Activated CD4-positive, alpha-beta T cell treated with anti-CD3 and anti-CD28 coated beads for 1 hour (primary cell): ENCODE measurements around the gene CNTN6.

Experiments
- DNase-seq: peaks from one replicate; pipeline ENCODE4 v3.0.0-alpha.2; 2020

The CNTN6 gene

DNA sequence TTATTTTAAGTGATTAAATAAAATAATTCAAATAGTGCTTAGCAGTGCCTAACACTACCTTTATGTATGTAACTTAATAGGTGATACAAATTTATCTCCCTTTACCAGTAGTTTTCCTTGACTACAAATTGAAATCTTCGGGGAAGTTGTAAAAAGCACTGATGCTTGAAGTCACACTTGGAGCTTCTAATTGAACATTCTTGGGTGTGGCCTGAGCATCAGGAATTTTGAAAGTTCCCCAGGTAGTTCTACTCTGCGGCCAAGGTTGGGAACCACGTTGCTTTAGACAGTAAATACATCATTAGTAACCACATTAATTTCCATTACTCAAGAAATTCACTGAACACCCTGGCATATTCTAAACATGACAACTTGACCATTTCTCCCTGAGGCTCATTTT is 351.4 kb downstream of the CNTN6 start:
- DNase-seq, result no peak

DNA sequence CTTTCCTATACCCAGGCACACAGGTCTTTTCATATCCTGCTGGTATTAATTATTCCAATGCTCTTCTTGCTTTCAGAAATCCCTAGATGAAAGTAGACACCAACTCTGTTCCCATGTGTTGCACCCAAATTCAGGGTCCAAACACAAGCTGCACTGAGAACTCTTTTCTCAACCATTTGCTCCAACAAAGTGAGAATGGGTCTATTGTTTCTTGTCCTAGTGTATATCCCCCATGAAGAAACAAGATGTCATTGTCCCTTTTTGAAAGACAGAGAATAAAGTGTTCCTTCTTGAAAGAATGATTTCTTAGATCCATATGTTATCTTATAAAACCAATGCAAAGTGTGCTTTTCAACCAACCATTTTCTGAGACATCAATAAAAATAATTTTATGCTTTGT is 353.7 kb downstream of the CNTN6 start:
- DNase-seq, result no peak

DNA sequence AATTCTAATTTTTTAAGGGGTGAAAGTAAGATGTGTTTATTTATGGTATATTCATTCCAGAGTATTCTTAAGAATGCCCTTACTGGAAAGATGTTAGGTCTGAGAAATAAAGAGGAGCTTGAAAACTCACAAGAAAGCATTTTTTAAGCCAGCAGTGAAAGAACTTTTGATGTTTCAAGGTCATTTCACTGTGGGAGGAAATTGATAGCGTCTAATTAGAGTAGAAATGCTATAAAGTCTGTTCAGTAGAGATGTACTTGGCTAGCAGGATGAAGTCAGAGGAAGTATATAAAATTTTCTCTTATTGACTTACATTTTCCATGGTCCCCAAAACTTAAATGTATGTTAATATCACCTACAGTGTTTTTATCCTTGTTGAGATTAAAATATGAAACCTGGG is 354.6 kb downstream of the CNTN6 start:
- no peak for DNase-seq

DNA sequence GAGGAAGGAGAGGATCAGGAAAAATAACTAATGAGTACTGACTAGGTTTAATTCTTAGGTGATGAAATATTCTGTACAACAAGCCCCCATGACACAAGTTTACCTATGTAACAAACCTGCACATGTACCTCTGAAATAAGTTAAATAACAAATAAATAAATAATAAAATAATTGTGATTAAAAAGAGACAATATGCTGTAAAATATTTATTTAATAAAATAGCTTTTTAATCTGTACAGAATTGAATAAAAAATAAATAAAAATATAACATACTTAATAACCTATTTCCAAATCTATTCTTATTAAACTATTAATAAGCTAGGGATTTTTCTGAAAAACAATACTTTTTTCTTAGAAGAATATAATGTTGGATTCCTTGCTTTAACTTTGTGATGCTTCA is 355.6 kb downstream of the CNTN6 start:
- no peak for DNase-seq
